ENCODE results near the gene SLC35A2.
A peak's percentile ranks its signal among the peaks of the same experiment; 100 is the strongest.

The SLC35A2 gene

DNA sequence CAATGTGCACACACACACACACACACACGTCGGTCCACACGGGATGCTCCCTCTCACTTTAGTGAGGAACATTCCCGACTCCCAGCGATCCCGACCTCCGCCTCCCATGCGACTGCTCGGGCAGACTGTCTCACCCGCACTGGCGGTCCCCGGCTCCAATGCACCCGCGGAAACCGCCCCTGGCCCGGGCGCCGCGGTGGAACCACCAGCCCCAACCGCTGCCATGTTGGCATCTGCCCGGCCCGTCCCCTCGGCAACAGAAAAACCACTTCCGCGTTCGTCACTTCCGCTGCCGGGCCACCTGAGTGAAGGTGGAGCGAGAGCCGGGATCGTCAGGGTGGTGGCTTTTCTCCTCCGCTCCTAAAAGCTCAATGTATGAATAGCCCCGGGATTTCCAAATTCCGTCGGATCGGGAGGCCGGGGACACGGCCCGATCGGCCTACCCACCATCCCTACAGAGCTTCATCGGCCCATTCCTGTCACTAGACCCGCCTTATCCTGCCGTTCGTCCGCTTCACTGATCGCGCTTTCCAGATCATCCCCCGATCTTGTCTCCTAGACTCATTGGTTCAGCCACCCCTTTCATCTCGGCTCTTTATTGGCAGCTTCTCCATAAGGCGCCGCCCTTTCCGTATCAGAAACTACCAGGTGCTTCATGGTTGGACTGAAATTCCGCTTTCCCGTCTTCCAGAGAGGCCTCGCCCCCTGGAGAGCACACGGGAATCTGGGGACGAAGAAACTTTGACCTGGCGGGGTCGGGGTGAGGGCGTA, at the start of gene SLC35A2:
TSS of gene SLC35A2 (minus strand) at position 235 of the 771 bp plus-strand sequence. CDS start at position 225, 10 bp downstream.
- peak; percentile 78 to 80 for DNase-seq (ENCODE audit: low read depth in 2 of 2)

DNA sequence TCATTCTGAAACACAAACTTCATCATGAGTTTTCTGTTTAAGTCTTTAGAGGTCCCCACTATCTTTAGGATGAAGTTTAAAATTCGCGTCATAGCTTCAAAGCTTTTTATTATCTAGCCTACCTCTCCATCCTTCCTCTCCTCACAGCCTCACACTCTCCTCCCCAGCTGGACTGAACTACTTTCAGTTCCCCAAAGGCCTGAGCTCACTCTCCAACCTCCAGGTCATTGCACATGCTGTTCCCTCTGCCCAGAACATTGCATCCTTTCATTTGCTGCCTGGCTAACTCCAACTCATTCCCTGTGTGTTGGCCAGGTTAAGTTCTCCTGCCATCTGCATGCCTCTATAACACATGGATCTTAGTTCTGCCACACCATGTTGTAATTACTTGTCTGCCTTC, 48.8 kb upstream of the SLC35A2 start:
- DNase-seq (ENCODE audit: low read depth in 2 of 2) = no peak

DNA sequence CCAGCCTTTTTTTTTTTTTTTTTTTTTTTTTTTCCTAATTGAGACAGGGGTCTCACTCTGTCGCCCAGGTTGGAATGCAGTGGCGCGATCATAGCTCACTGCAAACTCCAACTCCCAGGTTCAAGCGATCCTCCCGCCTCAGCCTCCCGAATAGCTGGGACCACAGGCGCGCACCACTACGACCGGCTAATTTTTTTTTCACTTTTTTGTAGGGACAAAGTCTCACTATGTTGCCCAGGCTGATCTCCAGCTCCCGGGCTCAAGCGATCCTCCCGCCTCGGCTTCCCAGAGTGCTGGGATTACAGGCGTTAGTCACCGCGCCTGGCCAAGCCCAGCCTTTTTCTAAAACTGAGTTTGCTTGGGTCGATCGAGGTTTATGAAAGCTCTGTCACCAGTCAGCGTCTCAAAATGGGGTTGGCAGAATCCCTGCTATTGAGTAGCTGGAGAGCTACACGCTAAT, 47.2 kb upstream of the SLC35A2 start:
- no peak for DNase-seq (ENCODE audit: low read depth in 2 of 2)

DNA sequence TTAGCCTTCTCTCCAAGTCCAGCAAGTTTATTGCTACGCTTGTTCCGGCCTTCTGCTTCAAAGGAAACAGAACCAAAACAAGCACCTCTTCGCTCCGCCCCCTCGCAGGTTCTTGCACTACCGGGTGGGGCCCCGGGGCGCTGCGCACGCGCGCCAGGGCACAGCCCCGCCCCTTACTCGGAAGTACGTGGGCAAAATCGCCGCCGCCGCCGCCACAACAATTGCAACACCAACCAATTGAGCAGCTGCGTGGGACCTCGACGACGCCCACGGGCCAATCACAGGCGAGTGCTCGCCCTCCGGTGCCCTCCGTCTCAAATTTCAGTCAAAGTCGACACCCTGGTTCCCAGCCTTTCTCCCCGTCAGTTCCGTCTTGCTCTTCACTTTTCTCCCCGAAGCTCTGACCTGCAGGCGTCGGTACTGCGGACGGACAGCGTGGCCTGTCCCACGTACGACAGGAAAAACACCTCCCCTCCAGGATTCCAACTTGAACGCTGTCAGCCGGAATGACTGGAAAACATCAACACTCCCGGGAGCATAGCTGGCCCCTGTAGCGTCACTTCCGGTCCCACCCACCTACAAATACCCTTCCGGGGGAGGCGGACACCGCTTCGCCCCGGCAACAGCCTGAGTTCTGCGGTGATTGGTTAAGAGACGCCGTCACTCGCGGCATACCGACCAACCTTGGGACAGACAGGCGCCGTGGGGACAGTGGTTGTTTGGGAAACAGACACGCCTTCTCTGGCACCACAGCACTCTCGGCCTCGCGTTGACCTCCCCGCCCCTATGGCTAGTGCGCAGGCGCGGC, 46.6 kb upstream of the SLC35A2 start:
- peak; percentile 86 to 88 for DNase-seq (ENCODE audit: low read depth in 2 of 2)

DNA sequence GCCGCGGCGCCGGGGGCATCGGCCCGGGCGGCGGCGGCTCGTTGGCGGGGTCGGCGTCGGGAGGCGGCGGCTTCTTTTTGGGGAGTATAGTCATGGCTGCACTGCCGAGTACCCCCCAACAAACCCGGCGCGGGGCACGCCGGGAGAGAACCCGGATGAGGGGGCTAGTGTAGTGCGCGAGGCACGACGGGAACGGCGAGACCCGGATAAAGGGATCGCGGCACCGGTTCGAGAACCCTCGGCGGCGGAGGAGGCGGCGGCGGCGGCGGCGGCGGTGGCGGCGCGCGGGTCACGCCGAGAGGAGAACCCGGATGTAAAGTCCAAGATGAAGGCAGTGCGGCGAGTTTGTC, 46.0 kb upstream of the SLC35A2 start, which contains the start of gene OTUD5:
TSS of gene OTUD5 (minus strand) at position 131 of the 350 bp plus-strand sequence. CDS start at position 94, 37 bp downstream.
- peak; percentile 57 to 67 for DNase-seq (ENCODE audit: low read depth in 2 of 2)

DNA sequence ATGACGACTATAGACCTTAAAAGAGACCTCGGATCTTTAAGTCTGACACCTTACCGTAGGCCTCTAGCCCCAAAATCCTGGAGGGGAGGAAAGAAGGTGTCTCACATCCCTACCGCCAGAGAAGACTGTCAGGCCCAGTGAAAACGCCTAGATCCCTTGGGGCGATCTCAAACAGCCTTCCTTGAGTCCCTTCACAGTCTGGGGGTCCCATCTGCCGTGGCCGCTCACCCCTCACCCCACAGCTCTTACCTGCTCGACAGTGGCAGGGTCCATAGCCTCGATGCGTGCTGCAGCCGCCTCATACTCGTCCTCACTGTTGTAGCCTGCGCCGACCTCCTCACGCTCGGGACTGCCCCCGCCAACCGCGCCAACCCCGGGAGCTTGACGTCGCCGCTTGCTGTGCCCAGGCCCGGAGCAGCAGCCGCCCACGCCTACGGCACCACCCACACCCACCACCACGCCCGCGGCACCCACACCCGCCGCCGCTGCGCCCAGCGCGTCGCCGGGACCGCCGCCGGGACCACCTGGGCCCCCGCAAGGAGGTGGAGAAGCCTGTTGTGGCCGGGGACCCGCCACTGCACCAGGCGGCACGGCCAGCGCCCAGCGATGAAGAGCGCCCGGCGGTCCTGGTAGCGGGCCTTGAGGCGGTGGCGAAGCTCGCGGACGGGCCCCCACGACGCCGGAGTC, 45.4 kb upstream of the SLC35A2 start:
- DNase-seq (ENCODE audit: low read depth in 2 of 2) = no peak

DNA sequence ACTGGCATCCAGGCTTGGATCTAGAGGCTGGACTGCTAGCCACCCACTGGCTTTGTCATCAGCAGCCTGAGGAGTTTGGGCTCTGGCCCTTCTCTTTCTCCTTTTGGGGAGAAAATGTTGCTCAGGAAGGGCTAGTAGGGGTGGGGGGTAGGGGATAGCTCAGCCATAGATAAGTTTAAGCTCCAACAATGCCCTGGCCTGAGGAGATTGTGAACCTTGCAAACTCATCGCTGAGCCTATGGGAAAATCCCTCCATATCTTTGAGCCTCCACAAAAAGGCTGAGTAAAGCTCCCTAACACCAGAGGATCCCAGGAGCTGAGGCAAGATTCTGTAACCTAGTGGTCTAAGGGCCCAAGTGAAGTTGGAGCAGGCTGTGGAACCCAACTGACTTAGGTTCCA, 37.1 kb upstream of the SLC35A2 start:
- DNase-seq (ENCODE audit: low read depth in 2 of 2) = no peak

DNA sequence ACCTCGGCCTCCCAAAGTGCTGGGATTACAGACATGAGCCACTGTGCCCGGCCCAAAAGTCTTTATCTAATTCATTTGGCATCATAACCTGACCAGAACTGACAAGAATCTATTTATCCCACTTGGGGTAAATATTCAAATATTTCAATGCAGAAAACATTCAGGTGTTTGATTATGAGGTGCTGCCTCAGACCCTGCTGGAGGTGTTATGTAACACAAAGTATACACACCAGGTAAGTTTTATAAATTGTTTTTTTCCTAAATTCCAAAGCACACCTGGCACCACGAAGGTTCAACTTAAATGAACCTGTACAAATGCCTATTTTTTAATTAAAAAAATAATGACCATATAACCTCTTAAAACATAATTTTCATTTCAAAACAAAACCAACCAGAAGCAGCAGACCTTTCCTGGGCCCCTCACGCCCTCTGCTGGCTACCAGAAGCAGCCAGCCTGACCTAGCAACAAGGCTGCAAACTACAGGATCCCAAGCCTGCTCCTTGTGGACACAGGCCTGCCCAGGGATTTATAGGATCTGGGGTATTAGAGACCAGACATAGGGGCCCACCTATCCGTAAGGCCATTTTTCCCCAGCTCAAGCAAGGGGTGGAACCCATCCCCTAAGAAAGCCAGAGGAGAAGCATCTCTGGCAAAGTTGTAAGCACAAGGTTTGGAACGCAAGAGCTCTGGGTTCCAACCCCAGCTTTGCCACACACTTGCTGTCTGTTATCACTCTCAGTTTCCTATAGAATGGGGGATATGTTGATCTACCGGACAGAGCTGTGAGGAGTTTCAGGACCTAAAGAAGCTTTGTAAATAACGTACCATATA, 34.3 kb upstream of the SLC35A2 start:
- no peak for DNase-seq (ENCODE audit: low read depth in 2 of 2)

DNA sequence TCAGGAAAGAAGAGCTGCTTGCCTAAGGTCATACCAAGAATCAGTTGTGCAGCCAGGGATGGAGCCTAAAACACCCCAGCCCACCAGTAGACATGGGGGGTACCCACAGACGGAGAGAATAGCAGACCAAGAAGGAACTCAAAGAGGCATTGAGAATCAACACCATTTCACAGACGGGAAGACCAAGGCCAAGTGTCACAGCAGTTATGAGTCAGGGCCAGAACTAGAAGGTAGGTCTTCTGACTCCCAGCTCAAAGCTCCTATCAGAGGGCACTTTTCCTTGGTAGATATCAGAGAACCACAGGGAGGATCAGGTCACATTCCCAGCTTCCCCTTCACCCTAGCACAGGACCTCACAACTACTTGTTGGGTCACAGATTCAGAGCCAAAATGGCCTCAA, 31.4 kb upstream of the SLC35A2 start:
- DNase-seq (ENCODE audit: low read depth in 2 of 2) = no peak

DNA sequence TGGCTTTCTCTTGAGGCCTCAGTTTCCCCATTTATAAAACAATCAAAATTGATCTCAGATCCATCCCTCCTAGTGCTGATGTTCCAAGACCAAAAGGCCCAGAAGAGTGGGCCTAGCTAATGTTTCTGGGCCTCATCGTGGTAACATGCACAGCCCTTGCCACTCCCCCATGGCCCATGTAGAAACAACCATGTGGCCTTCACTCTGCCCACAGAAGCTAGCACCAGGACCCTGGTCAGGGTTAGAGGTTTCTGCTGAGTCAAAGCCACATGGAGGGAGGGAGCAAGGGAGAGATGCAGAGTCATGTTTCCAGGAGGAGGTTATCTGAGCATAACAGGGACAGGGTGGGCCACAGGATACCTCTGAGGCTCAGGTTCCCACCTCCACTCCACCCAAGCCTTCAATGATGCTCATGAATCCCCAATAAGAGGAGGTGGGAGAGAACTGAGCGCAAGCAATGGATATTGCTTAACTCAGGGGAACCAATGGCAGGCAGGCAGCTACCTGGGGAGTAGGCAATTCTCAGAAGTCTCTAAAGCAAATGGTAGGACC, 29.0 kb upstream of the SLC35A2 start:
- DNase-seq (ENCODE audit: low read depth in 2 of 2) = no peak

DNA sequence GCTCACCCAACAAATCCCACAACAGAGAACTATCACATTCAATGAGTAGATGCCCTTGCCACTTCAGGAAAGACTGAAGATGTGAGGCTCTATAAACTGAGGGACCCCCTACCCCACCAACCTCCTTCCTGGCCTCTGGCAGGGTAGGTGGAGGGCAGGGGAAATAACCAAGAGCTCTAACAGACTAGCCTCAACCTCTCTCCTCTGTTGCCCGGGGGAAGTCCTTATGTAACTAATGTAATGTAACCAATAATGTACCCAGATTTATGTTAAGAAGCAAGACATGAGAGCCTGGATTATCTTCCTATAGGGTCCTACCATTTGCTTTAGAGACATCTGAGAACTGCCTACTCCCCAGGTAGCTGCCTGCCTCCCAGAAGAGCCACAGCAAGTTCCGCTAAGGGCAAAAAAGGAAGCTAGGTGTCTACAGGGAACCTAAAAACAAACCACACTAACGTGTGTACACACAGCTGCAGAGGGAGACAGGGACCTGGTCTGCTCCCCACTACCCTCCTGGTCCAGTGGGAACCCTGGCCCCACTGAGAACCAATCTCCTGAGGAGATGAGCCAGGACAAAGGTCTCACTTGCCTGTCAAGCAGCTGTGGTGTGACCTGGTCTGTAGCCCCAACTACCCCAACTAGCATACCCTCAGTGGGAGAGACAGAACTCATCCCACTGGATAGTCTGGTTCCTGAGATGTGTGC, 28.2 kb upstream of the SLC35A2 start:
- no peak for DNase-seq (ENCODE audit: low read depth in 2 of 2)

DNA sequence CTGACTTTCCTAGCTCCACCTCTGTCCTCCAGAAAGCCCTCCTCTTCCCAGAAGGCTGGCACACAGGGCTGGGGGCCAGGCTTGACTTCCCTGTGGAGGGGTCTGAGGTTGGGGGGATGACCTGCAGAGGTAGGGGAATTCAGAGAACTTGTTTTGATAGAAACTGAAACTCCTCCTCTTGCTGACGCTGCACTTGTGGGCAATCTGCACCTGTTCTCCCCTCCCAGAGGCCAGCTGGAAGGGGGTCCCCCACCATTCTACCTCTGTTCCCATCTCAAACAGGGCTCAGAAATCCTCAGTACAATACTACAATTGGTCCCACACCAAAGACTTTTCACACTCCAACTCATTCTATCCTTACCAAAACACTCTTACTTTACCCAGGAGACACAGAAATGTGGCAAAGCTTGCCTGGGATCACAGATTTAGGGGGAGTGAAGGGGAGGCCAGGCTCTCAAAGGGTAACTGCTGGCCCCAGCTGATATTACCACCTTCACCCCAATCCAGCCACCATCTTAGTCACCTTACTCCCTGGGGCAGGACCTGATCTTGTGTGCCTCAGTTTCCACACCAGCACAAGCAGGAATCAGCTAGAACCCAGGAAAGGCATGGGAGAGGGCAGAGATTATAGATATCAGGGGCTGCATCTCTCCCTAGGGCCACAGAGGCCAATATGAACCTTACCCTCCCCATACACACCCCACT, 27.4 kb upstream of the SLC35A2 start:
- peak; percentile 70 to 76 for DNase-seq (ENCODE audit: low read depth in 2 of 2)

DNA sequence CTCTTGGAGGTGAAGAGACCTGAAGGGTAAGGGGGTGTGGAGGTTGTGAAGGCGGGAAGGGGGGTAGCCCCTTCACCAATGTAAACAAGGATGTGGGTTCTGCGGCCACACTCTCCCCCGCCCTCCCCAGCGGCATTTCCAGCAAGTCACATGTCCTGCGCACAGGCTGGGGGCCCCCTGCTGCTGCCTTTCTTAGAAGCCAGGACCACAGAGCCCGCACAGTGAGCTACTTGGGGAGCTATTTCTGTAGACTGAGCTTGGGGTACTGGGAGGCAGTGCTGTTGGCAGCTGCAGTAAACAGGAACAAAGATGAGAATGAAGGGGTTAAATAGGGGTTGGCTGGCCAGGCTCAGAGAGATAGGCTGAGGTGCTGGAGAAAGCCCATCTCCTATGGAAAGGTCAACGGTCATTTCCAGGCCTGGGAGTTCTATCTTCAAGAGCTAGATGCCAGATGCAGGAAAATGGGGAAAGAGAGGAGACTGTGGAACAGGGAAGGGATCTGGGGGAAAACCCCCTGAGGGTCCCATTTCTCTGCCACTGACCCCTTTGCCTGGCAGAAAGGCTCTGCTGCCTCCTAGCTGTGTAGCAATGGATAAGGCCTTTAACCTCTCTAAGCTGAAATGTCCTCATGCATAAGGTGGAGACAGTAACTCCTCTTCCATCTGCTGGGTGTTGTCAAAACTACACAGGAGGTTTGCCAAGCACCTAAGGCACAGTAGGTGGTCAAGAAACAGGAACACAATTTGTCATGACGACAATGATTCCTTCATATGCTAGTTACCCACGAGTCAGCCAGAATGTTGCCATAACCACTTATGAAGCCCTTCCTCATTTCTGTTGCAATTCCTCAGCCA, 25.8 kb upstream of the SLC35A2 start:
- DNase-seq (ENCODE audit: low read depth in 2 of 2) = peak; percentile 85 to 92

DNA sequence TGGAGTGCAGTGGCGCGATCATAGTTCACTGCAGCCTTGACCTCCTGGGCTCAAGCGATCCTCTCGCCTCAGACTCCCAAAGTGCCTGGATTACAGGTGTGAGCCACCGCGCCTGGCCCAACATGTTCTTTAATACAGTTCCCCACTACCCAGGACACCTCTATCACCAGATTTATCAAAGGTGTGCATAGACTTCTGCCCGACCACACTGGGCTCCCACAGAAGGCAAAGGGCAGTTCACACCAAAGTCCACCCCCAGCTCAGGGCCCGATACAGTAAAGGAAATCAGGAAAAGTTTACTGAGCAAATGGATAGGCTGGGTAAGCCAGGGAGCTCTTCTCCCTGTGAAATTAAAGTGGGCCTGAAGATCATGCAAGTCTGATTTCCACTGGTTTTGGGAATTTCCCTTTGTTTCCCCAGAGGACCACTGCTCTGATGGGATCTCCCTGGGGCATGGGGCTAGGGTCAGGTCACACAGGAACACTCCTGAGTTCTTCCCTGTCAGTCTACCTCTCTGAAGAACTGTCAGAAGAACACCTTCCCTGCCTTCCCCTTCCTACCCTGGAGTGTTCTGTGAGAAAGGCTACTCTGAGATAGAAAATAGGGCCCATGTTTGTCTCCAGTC, 25.1 kb upstream of the SLC35A2 start:
- no peak for DNase-seq (ENCODE audit: low read depth in 2 of 2)

DNA sequence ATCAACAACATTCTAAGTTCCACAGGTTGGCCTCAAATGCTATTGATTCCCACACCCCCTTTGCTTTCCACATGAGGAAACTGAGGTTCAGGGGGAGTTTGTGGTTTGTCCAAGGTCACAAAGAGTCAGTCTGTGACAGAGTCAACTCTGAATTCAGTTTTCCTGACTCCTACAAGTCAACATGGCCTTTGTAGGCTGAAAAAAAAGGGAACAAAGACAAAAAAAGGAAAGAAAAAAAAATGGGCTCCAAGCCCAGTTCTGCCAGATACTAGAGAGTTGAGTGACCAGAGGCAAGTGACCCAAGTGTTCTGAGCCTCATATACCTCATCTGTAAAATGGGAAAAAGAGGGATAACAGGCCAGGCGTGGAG, 23.8 kb upstream of the SLC35A2 start:
- no peak for DNase-seq (ENCODE audit: low read depth in 2 of 2)

DNA sequence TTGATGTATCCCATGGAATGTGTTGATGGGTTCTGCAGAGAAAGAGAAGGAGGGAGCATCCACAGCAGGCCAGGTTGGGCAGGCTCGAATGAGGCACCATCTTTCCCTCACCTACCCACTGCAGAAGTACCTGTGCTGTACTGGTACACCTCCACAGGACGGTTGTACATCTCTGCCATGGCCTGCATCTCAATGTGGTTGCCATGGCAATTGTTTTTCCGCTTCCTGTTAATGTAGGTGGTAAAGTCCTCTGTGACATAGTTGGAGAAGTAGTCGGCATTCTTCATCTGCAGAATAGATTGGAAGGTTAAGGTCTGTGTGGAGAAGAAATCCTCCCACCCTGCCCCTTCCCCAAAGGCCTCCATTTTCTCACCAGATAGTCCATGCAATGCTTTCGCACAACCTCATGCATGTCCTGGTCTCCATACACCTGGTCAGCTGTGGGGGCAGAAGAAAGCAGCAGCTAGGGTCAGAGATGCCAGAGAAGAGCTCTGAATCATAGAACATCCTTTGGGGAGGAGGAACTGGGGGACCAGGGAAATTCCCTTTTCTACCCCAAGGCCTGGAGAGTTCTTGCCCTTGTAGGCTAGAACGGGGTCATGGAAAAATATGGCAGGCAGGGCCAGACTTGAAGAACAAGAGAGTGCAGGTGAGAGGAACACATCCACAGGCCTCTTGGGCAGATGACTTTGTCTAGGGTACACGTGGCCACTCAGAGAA, 23.3 kb upstream of the SLC35A2 start:
- no peak for DNase-seq (ENCODE audit: low read depth in 2 of 2)

DNA sequence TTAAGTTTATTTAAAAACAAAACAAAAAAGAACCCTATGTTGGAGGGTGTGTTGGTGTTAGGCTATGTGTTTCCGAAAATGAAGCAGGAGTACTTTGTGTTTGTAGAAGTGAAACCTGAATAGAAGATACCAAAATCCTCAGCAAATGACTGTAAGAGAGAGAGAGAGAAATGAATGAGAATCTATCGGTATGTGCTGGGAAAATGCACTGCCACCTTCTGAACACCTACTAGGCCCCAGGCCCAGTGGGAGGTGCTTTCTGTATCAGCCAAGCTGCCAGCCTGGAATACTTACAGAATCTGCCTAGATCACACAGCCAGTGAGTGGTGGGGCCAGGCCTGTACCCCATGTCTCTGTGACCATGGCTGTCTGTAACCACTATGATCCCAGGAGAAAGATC, 22.3 kb upstream of the SLC35A2 start:
- DNase-seq (ENCODE audit: low read depth in 2 of 2) = no peak

Data from stimulated activated CD8-positive, alpha-beta memory T cell treated with anti-CD3 and anti-CD28 coated beads, Interleukin-15, amount 100 ng/mL, for 48 hours (primary cell).